Activated CD8-positive, alpha-beta memory T cell treated with anti-CD3 and anti-CD28 coated beads for 36 hours (primary cell): Measurements from ENCODE around the gene FHAD1. TPM values are rescaled to one million over a fixed set of nuclear protein-coding genes. Genes with fewer than 3 reads are reported as not detected.

Experiments
- CTCF ChIA-PET: fragments of 350-600 bp; sonication (Branson Sonifier 250); formaldehyde crosslinking; loops from one replicate; lab custom pipeline; 2021; ENCODE audit warnings: antibody characterized with exemption; lab: Charles Lee
- POLR2A ChIA-PET: fragments of 350-600 bp; sonication (Branson Sonifier 250); formaldehyde crosslinking; loops from one replicate; lab custom pipeline; 2021; ENCODE audit warnings: antibody characterized with exemption; lab: Charles Lee
- total RNA-seq, 2 experiments: library from RNA; stranded (reverse); gene quantifications; one replicate each; pipeline ENCODE4 v1.2.3, GENCODE V29; 2021

Gene FHAD1
- total RNA-seq, 2 experiments from 2014 or later: 0.38 TPM; not detected in 1

DNA sequence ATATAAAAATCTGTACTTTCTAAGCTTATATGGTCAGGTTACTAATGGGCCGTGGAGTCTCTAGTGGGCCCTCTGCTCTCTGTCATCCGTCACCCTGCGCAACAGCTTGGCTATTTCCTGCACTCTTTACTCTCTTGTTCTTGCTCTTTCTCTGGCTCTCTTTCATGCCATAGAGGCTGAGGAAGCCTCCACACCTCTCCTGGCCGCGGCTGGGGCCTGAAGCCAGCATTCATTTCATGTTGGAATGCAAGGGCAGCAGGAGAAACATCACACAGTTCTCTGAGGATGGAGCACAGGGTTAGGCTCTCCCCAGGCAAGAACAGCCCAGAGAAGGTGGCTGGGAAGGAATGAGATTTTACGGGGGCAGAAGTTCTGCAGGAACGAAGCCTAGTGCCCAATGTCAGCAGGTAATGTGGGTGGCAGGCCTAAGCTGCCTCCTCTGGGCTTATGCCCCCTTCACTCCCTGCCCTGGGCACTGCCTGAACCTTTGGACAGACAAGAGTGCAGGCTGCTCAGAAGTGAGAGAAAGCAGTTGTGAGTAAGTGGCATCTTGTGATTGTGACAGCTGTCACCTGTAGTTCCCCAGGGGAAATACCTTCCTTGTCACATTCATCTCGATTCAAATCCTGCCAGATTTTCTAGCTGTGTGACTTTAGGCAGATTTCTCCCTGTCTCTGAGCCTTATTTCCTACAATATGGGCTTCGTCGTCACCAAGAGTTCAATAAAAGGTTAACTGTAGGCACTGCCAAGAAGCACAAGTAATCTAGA, 3.6 kb upstream of the FHAD1 start:
- POLR2A ChIA-PET: no interaction called here
- CTCF ChIA-PET: no interaction called here

DNA sequence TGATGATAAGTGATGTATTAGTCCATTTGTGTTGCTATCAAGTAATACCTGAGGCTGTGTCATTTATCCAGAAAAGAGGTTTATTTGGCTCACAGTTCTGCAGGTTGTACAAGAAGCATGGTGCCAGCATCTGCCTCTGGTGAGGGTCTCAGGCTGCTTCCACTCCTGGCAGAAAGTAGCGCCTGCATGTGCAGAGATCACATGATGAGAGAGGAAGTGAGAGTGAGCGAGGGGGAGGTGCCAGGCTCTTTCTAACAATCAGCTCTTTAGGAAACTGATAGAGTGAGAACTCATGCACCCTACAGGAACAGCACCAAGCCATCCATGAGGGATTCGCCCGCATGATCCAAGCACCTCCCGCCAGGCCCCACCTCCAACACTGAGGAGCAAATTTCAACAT, 2.2 kb upstream of the FHAD1 start:
- CTCF ChIA-PET: no interaction called here
- POLR2A ChIA-PET: no interaction called here

DNA sequence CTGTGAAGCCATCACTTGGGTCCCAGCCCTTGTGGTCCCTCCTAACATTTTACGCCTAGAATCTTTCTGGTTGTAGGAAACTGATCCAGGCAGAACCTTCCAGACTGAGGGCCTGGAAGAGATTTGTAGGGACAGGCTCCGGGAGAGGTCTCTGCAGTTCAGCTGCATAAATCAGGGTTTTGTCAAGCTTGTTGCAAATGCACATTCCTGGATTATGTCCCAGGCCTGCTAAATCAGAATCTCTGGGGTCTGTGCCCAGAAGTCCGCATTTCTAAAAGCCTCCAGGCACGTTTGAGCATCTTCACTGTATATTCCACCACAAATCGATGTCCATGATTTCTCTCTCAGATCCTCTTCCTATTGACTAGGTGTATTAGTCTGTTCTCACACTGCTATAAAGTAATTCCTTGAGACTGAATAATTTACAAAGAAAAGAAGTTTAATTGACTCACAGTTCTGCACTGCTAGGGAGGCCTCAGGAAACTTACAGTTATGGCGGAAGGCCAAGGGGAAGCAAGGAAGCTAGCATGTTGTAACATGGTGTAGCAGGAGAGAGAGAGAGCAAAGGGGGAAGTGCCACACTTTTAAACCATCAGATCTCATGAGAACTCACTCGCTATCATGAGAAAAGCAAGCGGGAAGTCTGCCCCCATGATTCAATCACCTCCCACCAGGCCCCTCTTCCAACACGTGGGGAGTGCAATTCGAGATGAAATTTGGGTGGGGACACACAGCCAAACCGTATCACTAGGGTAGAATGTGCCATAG, 1.2 kb upstream of the FHAD1 start:
- ChIA-PET POLR2A (no interaction called here), CTCF (no interaction called here)

DNA sequence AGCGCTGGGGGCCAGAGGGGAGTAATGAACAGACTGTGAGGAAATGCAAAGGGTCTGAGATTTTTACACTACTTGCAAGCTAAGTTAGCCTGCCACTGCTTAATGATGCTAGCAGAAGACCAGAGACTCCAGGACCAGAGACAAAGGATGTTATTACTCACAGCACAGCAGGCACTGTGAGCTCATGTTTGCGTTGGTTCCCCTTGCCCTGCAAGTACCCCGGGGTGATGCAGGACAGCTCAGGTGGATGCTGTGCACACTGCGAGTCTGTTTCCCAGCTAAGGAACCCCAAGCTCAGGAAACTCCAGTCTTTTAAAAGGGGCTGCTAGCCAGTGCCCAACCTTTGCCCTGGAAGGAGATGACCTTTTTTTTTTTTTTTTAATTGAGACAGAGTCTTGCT, 1.2 kb downstream of the FHAD1 start:
- ChIA-PET POLR2A (no interaction called here), CTCF (interaction anchor here (1.1 kb wide), 1 partner anchor 17 kb away, joined by 4 read pairs; no protein-coding TSS in a partner anchor)

DNA sequence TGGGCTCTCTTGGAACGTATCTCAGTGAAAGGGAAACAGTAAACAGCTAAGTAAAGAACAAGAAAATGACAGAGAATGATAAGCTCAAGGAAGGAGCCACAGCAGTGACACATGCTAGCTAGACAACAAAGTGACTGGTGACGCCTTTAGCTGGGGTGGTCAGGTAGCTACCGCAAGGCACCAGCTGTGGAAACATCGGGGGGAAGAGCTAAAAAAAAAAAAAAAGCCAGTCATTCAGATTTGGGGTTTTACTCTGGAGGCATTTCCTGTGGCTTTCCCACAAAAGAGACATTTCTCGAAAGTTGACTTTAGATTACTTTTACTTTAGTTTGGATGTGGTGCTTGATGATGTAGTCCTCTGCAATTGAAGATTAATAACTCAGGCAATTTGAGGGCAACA, 2.1 kb downstream of the FHAD1 start:
- POLR2A ChIA-PET: interaction anchor here (0.6 to 1.2 kb wide), 5 partner anchors 18 to 184 kb away, joined by 3 to 8 read pairs (median 4); no protein-coding TSS in a partner anchor
- CTCF ChIA-PET: interaction anchor here (0.6 kb wide), 1 partner anchor 278 kb away, joined by 3 read pairs; the partner anchor contains the start of gene DNAJC16

DNA sequence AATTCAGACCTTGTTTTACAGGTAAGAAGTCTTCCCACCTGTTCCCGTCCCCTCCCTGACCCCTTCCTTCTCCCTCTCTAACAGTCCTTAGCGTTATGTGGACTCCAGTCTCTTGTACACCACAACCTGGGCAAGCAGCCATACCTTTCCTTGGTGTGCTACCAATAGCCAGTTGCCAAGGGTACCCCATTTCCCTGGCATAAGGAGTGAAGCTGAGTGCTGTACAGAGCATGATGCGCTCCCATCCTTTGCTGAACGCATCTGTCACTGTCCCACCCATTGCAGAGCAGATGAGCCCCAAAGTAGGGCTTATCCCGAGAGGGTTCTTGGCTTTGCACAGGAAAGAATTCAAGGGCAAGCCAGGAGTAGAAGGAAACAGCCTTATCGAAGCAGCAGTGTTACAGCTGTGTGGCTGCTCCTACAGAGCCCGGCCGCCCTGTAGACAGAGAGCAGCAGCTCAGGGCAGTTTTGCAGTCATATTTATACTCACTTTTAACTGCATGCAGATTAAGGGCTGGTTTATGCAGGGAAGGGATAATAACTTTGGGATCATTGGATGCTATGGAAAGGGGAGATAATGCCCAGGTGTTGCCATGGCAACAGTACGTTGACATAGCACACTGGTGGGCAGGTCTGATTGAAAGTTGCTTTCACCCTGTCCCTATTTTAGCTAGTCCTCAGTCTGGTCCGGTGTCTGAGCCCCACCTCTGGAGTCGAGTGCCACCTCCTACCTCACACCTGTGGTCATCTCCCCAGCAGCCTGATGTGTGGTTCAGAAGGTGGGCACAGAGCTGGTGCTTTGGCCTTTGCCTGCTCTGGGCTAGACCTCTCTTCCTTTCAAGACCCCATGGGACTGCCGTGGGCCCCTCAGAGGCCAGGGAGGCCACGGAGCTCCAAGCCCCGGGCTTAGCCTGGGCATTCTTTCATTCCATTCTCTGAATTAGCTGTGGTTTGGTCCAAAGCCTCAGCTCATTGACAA, 5.1 kb downstream of the FHAD1 start:
- CTCF ChIA-PET: interaction anchor here (1.3 kb wide), 1 partner anchor 21 kb away, joined by 3 read pairs; no protein-coding TSS in a partner anchor

DNA sequence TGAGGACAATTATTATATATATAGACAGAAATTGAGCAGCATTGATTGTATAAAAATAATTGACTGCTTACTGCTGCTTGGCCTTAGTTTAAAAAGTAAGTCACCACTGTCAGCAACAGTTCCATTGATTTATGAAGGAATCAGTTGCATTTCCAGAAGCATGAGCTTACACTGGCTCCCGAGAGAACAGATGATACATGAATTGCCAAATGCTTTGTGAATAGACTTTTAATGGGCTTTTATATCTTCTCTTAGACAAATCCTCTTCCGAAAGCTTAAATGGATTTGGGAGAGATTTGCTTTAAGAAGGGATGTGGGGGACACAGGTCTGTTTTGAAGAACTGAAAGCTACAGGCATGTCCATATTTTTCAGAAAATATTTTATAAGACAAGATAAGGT, 7.5 kb downstream of the FHAD1 start:
- ChIA-PET POLR2A (interaction anchor here (0.7 kb wide), 1 partner anchor 50 kb away, joined by 3 read pairs; no protein-coding TSS in a partner anchor), CTCF (interaction anchor here (1.3 kb wide), 1 partner anchor 17 kb away, joined by 5 read pairs; no protein-coding TSS in a partner anchor)

More for the DNA sequence above, 5.1 kb downstream of the FHAD1 start:
- POLR2A ChIA-PET: interaction anchor here (1.0 kb wide), 1 partner anchor 20 kb away, joined by 3 read pairs; no protein-coding TSS in a partner anchor

DNA sequence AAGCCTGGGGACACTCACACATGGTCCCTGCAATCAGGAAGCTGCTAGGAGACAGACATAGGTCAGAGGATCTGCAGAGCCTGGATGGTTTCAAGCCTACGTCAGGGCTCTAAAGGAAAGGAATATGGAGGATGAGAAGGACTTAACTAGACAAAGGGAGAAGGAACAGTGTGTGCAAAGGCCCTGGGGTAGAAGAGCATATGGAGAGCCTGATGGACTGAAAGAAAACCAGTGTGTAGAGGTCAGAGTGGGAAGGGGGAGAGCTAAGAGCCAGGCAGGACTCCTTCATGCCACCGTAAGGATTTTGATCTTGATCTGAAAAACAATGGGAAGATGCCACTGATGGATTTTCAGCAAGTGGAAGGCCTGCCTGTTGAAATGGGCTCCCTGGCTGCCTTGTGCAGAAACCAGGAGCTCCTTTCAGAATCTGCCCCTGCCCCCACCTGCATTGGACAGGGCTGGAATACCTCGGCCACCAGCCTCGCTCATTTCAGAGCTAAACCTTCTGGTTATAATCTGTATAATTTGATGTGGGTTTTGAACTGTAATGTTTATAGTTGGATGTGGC, 8.6 kb downstream of the FHAD1 start:
- POLR2A ChIA-PET: no interaction called here

DNA sequence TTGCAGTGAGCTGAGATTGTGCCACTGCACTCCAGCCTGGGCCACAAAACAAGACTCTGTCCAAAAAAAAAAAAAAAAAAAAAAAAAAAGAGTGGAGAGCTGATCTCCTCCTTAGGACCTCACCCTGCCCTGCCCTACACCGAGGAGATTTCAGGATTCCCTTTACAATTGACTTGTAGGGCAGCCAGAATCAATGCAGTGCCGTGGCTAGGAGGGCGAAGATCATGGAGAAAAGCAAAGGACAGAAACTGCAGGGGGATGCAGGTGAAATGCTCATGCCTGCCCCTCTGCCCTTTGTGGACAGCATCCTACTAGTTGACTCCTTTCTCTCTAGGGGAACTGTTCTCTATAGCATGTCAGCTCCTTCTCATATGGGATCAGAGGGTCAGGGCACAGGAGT, 9.6 kb downstream of the FHAD1 start:
- CTCF ChIA-PET: no interaction called here
- POLR2A ChIA-PET: no interaction called here

More for the DNA sequence above, 8.6 kb downstream of the FHAD1 start:
- CTCF ChIA-PET: interaction anchor here (1.3 kb wide), 1 partner anchor 16 kb away, joined by 5 read pairs; no protein-coding TSS in a partner anchor

DNA sequence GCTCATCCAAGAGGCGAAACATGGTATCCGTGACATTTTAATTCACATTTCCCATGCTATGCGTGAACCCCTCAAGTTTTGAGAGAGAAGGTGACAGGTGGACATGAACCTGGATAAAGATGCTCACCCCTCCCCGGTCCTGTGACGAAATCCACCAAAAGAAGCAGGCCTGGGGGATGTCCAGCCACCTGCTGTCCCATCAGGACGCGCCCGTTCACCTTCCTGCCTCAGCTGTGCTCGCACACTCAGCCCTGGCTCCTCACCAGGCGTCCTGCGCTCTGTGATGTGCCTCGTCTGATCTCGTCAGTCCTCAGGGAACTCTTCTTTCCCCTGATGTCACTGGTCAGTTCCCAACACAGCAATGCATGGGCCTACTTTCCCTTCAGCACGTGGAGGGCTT, 10.3 kb downstream of the FHAD1 start:
- CTCF ChIA-PET: no interaction called here
- POLR2A ChIA-PET: no interaction called here

DNA sequence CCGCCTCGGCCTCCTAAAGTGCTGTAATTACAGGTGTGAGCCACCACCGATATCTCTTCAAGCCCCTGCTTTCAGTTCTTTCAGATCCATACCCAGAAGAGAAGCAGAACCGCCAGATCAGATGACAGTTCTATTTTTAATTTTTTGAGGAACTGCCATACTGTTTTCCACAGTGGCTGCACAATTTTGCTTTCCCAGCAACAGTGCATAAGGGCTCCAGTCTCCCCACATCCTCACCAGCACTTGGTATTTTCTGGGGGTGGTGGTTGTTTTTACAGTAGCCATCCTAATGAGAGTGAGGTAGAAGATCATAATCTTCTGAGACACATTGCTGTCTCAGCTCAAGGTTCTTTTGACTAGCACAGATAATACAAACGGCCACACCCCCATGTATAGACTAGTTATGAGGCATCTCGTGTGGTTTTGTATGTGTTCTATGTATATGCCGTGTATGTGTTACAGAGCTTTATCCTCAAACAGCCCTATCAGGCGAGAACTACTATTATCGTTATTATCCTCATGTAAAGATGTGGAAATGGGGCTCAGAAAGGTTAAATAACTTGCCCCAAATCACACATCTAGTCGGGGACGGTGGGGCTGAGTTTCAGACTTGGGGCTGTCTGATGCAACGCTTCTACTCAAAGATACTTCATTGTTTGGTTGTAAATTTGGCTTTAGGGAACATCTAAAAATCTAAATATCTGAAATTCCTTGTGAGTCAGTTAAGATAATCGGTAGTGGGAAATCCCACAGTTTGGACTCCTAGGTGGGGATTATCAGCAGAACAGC, 12.0 kb downstream of the FHAD1 start:
- POLR2A ChIA-PET: no interaction called here
- CTCF ChIA-PET: interaction anchor here (0.6 kb wide), 1 partner anchor 131 kb away, joined by 3 read pairs; no protein-coding TSS in a partner anchor

DNA sequence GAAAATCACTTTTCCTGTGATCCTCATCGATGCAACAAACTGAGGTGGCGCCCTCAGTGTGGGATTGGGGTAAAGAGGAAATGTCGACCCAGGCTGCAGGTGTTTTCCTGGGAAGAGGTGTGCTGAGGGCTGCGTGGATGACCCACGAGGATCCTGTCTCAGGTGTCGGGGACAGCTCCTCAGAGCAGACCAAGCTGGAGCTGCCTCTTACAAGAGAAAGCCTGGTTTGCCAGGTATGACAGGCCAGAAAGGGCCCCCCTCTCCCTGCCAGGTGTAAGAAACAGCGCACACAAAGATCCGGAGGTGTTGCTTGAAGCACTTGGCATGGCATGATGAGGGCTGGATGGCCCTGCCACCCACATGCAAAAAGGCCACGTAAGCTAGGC, 12.6 kb downstream of the FHAD1 start:
- ChIA-PET CTCF (interaction anchor here (0.6 kb wide), 1 partner anchor 131 kb away, joined by 3 read pairs; no protein-coding TSS in a partner anchor), POLR2A (no interaction called here)

DNA sequence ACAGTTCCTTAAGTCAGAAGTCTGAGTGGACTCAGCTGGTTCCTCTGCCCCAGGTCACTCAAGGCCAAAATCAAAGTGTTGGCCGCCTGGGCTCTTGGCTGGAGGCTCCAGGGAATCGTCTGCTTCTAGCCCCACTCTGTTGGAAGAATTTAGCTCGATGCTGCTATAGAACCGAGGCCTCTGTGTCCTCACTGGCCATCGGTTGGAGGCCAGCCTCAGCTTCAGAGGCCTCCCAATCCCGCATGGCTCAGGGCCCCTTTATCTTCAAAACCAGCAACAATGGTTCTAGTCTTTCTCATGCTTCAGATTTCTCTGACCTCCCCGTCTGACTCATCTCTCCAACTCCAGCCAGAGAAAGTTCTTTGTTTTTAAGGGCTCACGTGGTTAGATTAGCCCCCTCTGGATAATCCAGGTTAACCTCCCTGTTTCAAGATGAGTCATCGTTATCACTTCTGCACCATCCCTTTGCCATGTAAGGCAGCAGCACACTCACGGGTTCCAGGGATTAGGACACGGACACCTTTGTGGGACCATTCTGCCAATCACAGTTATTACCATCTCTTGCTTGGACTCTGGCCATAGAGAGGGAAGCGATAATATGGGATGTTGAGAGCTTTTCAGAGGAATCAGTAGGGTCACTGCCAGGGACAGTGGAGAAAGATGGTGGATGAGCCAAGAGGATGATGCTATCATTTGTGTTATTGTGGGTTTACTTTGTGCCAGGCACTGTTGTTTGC, 13.6 kb downstream of the FHAD1 start:
- CTCF ChIA-PET: interaction anchor here (1.5 kb wide), 1 partner anchor 11 kb away, joined by 4 read pairs; no protein-coding TSS in a partner anchor

DNA sequence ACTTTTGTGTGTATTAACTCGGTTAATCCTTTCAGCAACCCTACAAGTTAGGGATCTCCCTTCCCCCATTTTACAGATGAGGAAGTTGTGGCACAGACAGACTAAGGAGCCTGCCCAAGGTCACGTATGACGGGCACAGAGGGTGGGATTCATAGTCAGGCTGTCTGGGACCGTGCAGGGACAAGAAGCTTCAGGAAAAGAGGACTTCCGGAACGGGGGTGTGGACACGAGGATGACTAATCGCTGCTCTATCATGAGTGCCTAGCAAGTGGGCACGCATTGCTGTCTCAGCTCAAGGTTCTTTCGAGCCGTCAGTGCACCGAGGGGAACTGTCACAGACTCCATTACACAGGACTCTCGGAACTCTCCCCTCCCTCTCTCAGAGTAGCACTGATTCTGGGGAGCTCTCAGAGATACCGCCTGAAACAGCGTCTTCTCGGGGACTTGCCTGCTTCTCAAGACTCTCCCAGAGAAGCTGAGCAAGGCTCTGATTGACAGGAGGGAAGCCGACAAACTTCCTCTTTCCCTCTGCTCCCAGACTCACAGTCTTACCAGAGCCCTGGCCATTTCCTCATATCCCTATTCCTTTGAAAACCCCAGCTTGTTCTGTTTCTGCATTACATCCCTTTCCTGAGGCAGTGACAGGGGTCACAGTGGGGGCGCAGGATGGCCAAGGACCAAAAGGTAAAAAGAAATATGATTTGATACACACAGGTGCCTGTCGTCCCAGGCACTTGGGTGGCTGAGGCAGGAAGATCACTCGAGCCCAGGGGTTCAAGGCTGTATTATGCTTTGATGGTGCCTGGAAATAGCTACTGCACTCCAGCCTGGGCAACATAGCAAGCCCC, 14.4 kb downstream of the FHAD1 start:
- CTCF ChIA-PET: interaction anchor here (0.6 to 1.5 kb wide), 2 partner anchors 11 to 171 kb away, joined by 3 to 4 read pairs; no protein-coding TSS in a partner anchor
- POLR2A ChIA-PET: interaction anchor here (0.6 kb wide), 1 partner anchor 10 kb away, joined by 3 read pairs; no protein-coding TSS in a partner anchor

More for the DNA sequence above, 13.6 kb downstream of the FHAD1 start:
- POLR2A ChIA-PET: no interaction called here

DNA sequence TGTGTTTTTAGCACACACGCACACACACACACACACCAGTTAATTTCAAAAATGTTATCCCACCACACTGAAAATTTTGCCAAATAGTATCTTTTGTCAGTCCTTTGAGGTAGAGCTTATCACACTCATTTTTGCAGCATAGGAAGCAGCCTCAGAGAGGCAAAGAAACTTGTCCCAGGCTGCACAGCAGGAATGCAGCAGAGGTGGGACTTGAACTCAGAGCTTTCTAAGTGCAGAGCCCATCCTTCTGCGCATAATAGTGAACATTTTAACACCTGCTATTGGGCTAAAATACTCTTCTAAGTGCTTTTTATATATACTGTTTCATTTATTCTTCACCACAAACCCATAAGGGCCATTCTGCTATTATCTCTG, 15.0 kb downstream of the FHAD1 start:
- CTCF ChIA-PET: interaction anchor here (0.6 to 1.5 kb wide), 2 partner anchors 10 to 170 kb away, joined by 3 to 4 read pairs; no protein-coding TSS in a partner anchor
- POLR2A ChIA-PET: interaction anchor here (0.6 kb wide), 1 partner anchor 11 kb away, joined by 3 read pairs; no protein-coding TSS in a partner anchor

DNA sequence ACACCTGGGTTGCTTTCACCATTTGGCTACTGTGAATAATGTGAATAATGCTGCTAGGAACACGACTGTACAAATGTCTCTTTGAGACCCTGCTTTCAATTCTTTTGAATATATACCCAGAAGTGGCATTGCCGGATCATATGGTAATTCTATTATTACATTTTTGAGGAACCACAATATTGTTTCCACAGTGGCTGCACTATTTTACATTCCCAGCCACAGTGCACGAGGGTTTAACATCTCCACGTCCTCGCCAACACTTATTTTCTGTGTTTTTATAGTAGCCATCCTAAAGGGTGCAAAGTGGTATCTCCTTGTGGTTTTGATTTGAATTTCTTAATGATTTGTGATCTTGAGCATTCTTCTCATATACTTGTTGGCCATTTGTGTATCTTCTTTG, 15.7 kb downstream of the FHAD1 start:
- POLR2A ChIA-PET: interaction anchor here (0.6 kb wide), 1 partner anchor 163 kb away, joined by 4 read pairs; no protein-coding TSS in a partner anchor
- CTCF ChIA-PET: no interaction called here
